ENCODE results near the gene AKAP10.

AKAP10 gene

GRCh38 chr17:19945009-19945626 lies 32.5 kb downstream of the AKAP10 start:
- Histone ChIP-seq H3K27ac (no peak overlapping the region), H3K36me3 (peaks cover 42% of the 10 kb centered on the region), H3K27me3 (ENCODE audit: insufficient read depth, low read depth, severe bottlenecking) (no peaks in the 10 kb centered on the region), H3K9me3 (ENCODE audit: severe bottlenecking) (no peaks in the 10 kb centered on the region), H3K4me3 (ENCODE audit: low read depth, low read length) (no peak overlapping the region)
- no peak for TF ChIP-seq CTCF (IDR thresholded peaks at IDR 0.05; ENCODE audit: low read depth, low read length)
- no peak for DNase-seq

GRCh38 chr17:19943599-19943998 lies 34.0 kb downstream of the AKAP10 start:
- peaks cover 49% of the 10 kb centered on the region for H3K36me3 ChIP-seq
- no peaks in the 10 kb centered on the region for H3K9me3 ChIP-seq (ENCODE audit: severe bottlenecking)
- H3K4me3 ChIP-seq (ENCODE audit: low read depth, low read length) = no peak overlapping the region
- no peak overlapping the region for H3K27ac ChIP-seq
- TF ChIP-seq CTCF (IDR thresholded peaks at IDR 0.05; ENCODE audit: low read depth, low read length) = no peak
- H3K27me3 ChIP-seq (ENCODE audit: insufficient read depth, low read depth, severe bottlenecking) = no peaks in the 10 kb centered on the region
- no peak for DNase-seq

GRCh38 chr17:19943026-19943425 lies 34.6 kb downstream of the AKAP10 start:
- no peak overlapping the region for H3K4me3 ChIP-seq (ENCODE audit: low read depth, low read length)
- H3K27ac ChIP-seq = no peak overlapping the region
- H3K27me3 ChIP-seq (ENCODE audit: insufficient read depth, low read depth, severe bottlenecking) = no peaks in the 10 kb centered on the region
- DNase-seq = no peak
- no peak for TF ChIP-seq CTCF (IDR thresholded peaks at IDR 0.05; ENCODE audit: low read depth, low read length)
- no peaks in the 10 kb centered on the region for H3K9me3 ChIP-seq (ENCODE audit: severe bottlenecking)
- H3K36me3 ChIP-seq = peaks cover 53% of the 10 kb centered on the region

GRCh38 chr17:19940722-19941464 lies 36.7 kb downstream of the AKAP10 start:
- no peak for TF ChIP-seq CTCF (IDR thresholded peaks at IDR 0.05; ENCODE audit: low read depth, low read length)
- H3K27ac ChIP-seq = no peak overlapping the region
- no peak for DNase-seq
- no peaks in the 10 kb centered on the region for H3K9me3 ChIP-seq (ENCODE audit: severe bottlenecking)
- H3K36me3 ChIP-seq = peaks cover 56% of the 10 kb centered on the region
- no peaks in the 10 kb centered on the region for H3K27me3 ChIP-seq (ENCODE audit: insufficient read depth, low read depth, severe bottlenecking)
- H3K4me3 ChIP-seq (ENCODE audit: low read depth, low read length) = no peak overlapping the region

GRCh38 chr17:19939993-19940721 lies 37.5 kb downstream of the AKAP10 start:
- no peak overlapping the region for H3K4me3 ChIP-seq (ENCODE audit: low read depth, low read length)
- peaks cover 57% of the 10 kb centered on the region for H3K36me3 ChIP-seq
- H3K27ac ChIP-seq = no peak overlapping the region
- H3K9me3 ChIP-seq (ENCODE audit: severe bottlenecking) = no peaks in the 10 kb centered on the region
- no peaks in the 10 kb centered on the region for H3K27me3 ChIP-seq (ENCODE audit: insufficient read depth, low read depth, severe bottlenecking)
- DNase-seq = no peak
- TF ChIP-seq CTCF (IDR thresholded peaks at IDR 0.05; ENCODE audit: low read depth, low read length) = no peak
